Measurements from ENCODE around the gene MAD1L1.
A peak's percentile ranks its signal among the peaks of the same experiment; 100 is the strongest.

MAD1L1 gene

DNA sequence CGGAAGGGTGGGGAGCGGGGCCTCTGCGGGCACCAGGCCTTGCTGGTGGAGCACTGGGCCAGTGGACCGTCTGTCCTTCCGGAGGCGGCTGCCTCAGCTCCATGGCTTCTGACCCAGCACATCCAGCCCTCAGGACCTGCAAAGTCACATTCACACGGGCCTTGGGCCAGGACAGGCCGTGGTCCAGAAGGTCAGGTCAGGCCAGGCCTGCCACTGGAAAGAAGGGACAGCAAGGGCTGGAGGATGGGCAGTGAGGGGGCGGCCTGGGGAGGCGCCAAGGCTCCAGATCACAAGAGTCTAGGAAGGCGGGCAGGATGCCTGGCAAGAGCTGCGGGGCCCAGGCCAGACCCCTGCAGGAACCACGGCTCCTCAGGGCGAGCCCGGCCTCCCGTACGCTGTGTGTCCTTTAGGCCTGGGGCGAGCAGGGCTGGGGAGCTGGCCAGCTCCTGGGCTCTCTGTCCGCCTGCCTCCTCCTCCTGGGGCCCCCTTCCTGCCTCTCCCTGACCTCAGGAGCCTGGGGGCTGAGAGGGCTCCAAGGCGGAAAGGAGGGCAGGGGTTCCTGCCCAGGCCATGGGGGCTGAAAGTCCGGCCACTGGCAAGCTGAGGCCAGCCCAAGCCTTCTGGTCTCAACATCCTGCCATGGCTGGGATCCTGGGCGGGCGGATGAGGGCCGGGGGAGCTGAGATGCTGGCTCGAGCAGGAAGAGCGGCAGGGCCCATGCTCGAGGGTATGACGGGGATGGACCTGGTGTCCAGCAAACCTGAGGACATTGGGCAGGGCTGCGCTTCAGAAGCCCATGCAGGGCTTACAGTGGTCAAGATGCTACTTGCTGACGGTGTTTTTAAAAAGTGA lies 336.9 kb downstream of the MAD1L1 start:
- H3K27ac ChIP-seq = no peak overlapping the region
- TF ChIP-seq, protein P1, sequence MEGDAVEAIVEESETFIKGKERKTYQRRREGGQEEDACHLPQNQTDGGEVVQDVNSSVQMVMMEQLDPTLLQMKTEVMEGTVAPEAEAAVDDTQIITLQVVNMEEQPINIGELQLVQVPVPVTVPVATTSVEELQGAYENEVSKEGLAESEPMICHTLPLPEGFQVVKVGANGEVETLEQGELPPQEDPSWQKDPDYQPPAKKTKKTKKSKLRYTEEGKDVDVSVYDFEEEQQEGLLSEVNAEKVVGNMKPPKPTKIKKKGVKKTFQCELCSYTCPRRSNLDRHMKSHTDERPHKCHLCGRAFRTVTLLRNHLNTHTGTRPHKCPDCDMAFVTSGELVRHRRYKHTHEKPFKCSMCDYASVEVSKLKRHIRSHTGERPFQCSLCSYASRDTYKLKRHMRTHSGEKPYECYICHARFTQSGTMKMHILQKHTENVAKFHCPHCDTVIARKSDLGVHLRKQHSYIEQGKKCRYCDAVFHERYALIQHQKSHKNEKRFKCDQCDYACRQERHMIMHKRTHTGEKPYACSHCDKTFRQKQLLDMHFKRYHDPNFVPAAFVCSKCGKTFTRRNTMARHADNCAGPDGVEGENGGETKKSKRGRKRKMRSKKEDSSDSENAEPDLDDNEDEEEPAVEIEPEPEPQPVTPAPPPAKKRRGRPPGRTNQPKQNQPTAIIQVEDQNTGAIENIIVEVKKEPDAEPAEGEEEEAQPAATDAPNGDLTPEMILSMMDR (conservative IDR thresholded peaks at IDR 0.05) = no peak

DNA sequence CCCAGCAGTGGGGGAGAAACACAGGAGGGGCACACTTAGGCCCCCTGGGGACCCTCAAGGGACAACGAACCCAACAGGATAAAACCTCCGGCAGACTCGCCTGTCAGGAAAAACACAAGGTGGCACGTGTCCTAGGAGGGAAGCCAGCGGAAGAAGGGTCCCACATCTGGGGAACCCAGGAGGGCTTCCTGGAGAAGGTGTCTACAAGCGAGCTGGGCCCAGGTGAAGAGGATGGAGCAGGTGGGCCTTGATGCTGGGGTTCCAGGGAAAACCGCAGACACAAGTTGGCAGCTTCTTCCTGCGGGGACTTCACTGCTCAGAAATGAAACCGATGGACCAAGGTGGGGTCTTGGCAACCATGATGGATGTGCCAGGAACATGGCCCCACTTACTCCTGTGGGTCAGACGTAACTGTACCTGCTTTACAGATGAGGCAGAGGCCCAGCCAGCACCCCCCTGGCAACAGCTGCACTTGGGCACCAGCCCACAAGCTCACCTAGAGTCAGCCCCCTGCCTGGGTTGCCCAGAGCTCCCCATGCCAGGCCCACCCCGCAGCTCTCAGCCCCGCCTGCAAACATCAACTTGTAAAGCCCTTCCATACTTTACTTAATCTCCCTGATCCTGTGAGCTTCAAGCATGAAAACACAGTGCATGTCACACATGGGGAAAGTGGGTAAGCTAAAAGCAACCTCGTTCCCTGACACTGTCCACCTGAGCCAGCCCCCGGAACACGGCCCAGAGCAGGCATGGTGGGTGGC lies 337.7 kb downstream of the MAD1L1 start:
- H3K27ac ChIP-seq = no peak overlapping the region
- TF ChIP-seq, protein P1 (conservative IDR thresholded peaks at IDR 0.05) = no peak

- H3K27ac ChIP-seq = 0 out of 2 replicates have a peak overlapping the region, but pooled peaks have one; percentile 80
- TF ChIP-seq, protein P1 (conservative IDR thresholded peaks at IDR 0.05) = no peak
Measured at GRCh38 chr7:1894313-1894900, 338.3 kb downstream of the MAD1L1 start.

DNA sequence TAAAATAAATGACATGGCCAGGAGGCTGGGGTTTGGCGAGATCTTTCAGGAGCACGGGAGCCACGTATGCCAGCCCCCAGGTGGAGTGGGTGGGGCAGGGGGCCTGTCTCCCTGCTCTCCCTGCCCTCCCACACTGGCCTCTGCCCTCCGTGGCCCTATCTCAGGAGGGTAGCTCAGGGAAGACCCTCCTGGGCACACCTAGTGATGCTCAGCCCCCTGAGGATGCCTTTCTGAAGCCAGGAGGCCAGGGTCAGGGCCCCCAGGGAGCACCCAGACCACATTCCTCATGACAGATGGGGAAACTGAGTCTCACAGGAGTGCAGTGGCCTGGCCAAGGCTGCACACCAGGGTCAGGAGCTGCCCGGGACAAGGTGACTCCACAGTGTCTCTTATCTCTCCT lies 339.3 kb downstream of the MAD1L1 start:
- TF ChIP-seq, protein P1 (conservative IDR thresholded peaks at IDR 0.05) = no peak
- H3K27ac ChIP-seq = peak overlapping the region; percentile 80

DNA sequence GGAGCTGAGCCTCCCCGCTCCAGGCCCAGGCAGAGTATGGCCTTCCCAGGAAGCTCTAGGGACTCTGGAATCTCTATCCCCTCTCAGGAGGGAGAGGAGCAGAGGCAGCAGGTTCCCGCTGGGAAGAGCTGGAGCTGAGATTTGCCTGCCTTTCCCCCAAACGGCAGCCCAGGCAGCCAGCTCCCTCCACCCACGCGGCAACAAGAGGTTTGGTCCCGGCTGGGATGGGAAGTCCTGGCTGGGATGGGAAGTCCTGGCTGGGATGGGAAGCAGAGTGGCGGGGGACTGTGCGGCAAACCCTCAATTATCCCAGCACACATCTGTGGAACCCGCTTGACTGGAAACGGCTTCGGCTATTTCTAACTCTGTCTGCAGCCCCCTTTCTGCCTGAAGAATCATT lies 339.7 kb downstream of the MAD1L1 start:
- TF ChIP-seq, protein P1 (conservative IDR thresholded peaks at IDR 0.05) = no peak

DNA sequence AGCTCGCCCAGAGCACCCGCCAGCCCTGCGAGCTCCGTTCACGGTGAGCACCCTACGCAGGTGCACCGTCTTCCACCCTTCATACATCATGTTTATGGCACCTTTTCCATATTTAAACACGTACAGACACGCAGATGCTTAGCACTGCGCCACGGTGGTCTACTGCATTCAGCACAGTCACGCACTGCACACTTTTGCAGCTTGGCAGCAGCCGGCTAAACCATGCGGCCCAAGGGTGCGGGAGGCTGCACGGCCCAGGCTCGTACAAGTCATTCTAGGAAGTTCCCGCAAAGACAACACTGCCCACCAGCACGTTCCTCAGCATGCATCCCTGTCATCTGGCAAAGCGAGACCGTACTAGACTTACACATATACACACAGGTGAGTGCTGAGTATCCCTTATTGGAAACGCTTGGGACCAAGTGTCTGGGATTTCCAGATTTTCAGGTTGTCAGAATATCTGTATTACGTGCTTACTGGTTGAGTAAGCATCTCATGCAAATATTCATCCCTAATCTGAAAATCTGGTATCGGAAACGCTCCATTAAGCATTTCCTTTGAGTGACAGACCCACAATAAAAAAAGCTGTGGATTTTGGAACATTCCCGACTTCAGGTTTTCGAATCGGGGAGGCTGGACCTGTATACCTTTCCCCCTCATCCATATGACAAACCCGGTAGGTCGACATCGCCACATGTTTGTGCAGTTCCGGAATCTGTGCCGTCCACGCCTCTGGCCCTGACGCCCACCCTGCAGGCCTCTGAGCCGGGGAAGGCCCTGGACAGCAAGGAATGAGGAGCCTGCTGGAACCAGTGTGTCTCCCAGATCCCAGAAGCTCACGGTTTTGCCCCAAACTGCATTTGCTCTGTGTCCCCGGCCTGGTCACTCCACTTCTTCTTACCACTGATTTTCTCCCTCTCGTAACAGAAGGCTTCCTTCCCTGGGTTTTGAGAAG lies 340.5 kb downstream of the MAD1L1 start:
- TF ChIP-seq, protein P1 (conservative IDR thresholded peaks at IDR 0.05) = no peak

More for the DNA sequence above, 339.7 kb downstream of the MAD1L1 start:
- H3K27ac ChIP-seq = peak overlapping the region; percentile 80

More for the DNA sequence above, 340.5 kb downstream of the MAD1L1 start:
- H3K27ac ChIP-seq = peak overlapping the region; percentile 80
